Tibial nerve (tissue), 4 donors: ENCODE results near the gene ZGPAT. TPM values are rescaled to one million over a fixed set of nuclear protein-coding genes. Genes with fewer than 3 reads are reported as not detected.
A peak's percentile ranks its signal among the peaks of the same experiment; 100 is the strongest.

Experiments used
- DNase-seq, 2 donors: peaks; one replicate each; pipeline ENCODE4 v3.0.0-alpha.2; 2019; ENCODE audit warnings: low spot score in 2 of 2
- H3K27ac ChIP-seq, 4 donors: fragments of 200-600 bp; sonication (generic) in 3 of 4; one replicate each; pipeline ENCODE4 v1.5.1; 2017 to 2019; ENCODE audit warnings: mild to moderate bottlenecking in 1 of 4
- H3K27me3 ChIP-seq, 2 donors: fragments of 200-600 bp; sonication (generic) in 1 of 2; one replicate each; pipeline versions ENCODE4 v1.5.1 to v1.6.0; 2017 to 2019
- H3K36me3 ChIP-seq, 3 donors: fragments of 200-600 bp; sonication (generic); one replicate each; pipeline ENCODE4 v1.5.1; 2018 to 2019
- H3K4me1 ChIP-seq, 4 donors: fragments of 200-600 bp; sonication (generic) in 3 of 4; one replicate each; pipeline ENCODE4 v1.5.1; 2017 to 2019
- H3K4me3 ChIP-seq, 4 donors: fragments of 200-600 bp; sonication (generic) in 3 of 4; one replicate each; pipeline ENCODE4 v1.5.1; 2017 to 2019; ENCODE audit warnings: mild to moderate bottlenecking in 1 of 4, moderate library complexity in 1 of 4
- H3K9me3 ChIP-seq, 4 donors: fragments of 200-600 bp; sonication (generic) in 3 of 4; one replicate each; pipeline ENCODE4 v1.5.1; 2017 to 2019
- EP300 ChIP-seq, 2 donors: sonication (generic); formaldehyde crosslinking; IDR thresholded peaks; one replicate each; pipeline ENCODE4 v1.6.1; 2017; ENCODE audit warnings: antibody characterized with exemption in 2 of 2, mild to moderate bottlenecking in 1 of 2
- POLR2A ChIP-seq, 2 donors: fragments of 450-650 bp; IDR thresholded peaks; one replicate each; pipeline ENCODE4 v1.6.1; 2017; ENCODE audit warnings: antibody characterized with exemption in 2 of 2, mild to moderate bottlenecking in 2 of 2, moderate library complexity in 2 of 2
- WGBS, 2 donors: methylation state at CpG; one replicate each; pipeline ENCODE4 v1.1.5; 2018; 5-methylcytosine and 5-hydroxymethylcytosine counted together
- total RNA-seq, 4 donors: library from RNA; depleted of rRNA; stranded (reverse); fragments of >200 nt; gene quantifications; one replicate each; pipeline ENCODE4 v1.1.0, GENCODE V29; 2016
- TF ChIP-seq, protein P1 (sequence below), 5 experiments: fragments of 200-600 bp in 3 of 5; fragments of 450-650 bp in 2 of 5; sonication (generic) in 3 of 5; IDR thresholded peaks; one replicate each; pipeline ENCODE4 v1.5.1; 2016 to 2019; ENCODE audit warnings: antibody characterized with exemption in 5 of 5, mild to moderate bottlenecking in 3 of 5, moderate library complexity in 2 of 5

Gene ZGPAT
- total RNA-seq, 4 donors from 2014 or later: 27.5 to 70.8 (median 40.9) TPM

DNA sequence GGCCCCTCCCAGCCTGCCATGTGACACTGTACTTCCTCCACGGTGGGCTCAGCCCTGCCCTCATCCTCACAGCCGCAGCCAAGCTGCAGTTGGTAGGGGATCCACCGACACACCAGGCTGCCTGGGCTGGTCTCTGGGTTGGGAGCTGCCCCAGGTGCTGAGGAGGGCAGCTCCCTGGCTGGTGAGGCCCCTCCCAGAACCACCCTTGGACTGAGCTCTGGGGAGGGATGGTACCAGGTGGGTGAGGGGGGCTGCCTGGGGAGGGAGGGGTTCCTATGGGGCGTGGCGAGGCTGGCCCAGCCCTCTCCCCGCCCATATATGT is 11.6 kb upstream of the ZGPAT start:
- H3K27ac ChIP-seq: peak overlapping the region in 1 of 4 donors; percentile 46
- peaks cover 0 to 72% (median 2%) of the 10 kb centered on the region in 3 donors for H3K36me3 ChIP-seq
- TF ChIP-seq EP300 (IDR thresholded peaks at IDR 0.05) (no peak), POLR2A (IDR thresholded peaks at IDR 0.05) (no peak)
- TF ChIP-seq, protein P1, sequence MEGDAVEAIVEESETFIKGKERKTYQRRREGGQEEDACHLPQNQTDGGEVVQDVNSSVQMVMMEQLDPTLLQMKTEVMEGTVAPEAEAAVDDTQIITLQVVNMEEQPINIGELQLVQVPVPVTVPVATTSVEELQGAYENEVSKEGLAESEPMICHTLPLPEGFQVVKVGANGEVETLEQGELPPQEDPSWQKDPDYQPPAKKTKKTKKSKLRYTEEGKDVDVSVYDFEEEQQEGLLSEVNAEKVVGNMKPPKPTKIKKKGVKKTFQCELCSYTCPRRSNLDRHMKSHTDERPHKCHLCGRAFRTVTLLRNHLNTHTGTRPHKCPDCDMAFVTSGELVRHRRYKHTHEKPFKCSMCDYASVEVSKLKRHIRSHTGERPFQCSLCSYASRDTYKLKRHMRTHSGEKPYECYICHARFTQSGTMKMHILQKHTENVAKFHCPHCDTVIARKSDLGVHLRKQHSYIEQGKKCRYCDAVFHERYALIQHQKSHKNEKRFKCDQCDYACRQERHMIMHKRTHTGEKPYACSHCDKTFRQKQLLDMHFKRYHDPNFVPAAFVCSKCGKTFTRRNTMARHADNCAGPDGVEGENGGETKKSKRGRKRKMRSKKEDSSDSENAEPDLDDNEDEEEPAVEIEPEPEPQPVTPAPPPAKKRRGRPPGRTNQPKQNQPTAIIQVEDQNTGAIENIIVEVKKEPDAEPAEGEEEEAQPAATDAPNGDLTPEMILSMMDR (IDR thresholded peaks at IDR 0.05): no peak
- peaks cover 0 to 67% (median 28%) of the 10 kb centered on the region in 4 donors for H3K4me1 ChIP-seq
- H3K27me3 ChIP-seq: no peaks in the 10 kb centered on the region
- H3K4me3 ChIP-seq: peak overlapping the region in 1 of 4 donors; percentile 43
- DNase-seq: no peak
- H3K9me3 ChIP-seq: no peaks in the 10 kb centered on the region
- 0 to 23% methylated on average over 1 to 3 of the region's 6 CpGs for WGBS, 2 donors

DNA sequence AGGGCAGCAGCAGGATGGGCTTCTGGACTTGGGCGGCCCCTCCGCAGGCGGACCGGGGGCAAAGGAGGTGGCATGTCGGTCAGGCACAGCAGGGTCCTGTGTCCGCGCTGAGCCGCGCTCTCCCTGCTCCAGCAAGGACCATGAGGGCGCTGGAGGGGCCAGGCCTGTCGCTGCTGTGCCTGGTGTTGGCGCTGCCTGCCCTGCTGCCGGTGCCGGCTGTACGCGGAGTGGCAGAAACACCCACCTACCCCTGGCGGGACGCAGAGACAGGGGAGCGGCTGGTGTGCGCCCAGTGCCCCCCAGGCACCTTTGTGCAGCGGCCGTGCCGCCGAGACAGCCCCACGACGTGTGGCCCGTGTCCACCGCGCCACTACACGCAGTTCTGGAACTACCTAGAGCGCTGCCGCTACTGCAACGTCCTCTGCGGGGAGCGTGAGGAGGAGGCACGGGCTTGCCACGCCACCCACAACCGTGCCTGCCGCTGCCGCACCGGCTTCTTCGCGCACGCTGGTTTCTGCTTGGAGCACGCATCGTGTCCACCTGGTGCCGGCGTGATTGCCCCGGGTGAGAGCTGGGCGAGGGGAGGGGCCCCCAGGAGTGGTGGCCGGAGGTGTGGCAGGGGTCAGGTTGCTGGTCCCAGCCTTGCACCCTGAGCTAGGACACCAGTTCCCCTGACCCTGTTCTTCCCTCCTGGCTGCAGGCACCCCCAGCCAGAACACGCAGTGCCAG is 11.0 kb upstream of the ZGPAT start, which contains the start of gene TNFRSF6B:
Gene TNFRSF6B (plus strand): TSS at position 25 of the 729 bp plus-strand sequence. CDS start 116 bp downstream, at position 141.
- H3K4me3 ChIP-seq: peak within 1 kb of the TSS in 2 of 4 donors; percentile 7 to 43

DNA sequence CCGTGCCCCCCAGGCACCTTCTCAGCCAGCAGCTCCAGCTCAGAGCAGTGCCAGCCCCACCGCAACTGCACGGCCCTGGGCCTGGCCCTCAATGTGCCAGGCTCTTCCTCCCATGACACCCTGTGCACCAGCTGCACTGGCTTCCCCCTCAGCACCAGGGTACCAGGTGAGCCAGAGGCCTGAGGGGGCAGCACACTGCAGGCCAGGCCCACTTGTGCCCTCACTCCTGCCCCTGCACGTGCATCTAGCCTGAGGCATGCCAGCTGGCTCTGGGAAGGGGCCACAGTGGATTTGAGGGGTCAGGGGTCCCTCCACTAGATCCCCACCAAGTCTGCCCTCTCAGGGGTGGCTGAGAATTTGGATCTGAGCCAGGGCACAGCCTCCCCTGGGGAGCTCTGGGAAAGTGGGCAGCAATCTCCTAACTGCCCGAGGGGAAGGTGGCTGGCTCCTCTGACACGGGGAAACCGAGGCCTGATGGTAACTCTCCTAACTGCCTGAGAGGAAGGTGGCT is 10.4 kb upstream of the ZGPAT start:
- WGBS, 2 donors: 48 to 51% methylated on average over 5 to 7 of the region's 7 CpGs
- no peaks in the 10 kb centered on the region for H3K9me3 ChIP-seq
- H3K4me1 ChIP-seq: peaks cover 0 to 59% (median 28%) of the 10 kb centered on the region in 4 donors
- peak overlapping the region in 3 of 4 donors; percentile 4 to 46 (median 19) for H3K27ac ChIP-seq
- H3K36me3 ChIP-seq: peaks cover 0 to 72% (median 2%) of the 10 kb centered on the region in 3 donors
- no peaks in the 10 kb centered on the region for H3K27me3 ChIP-seq
- H3K4me3 ChIP-seq: peak overlapping the region in 1 of 4 donors; percentile 43
- TF ChIP-seq EP300 (IDR thresholded peaks at IDR 0.05): no peak
- TF ChIP-seq, protein P1 (IDR thresholded peaks at IDR 0.05): no peak
- TF ChIP-seq POLR2A (IDR thresholded peaks at IDR 0.05): no peak
- DNase-seq: no peak

More for the DNA sequence above, 11.0 kb upstream of the ZGPAT start, which contains the start of gene TNFRSF6B:
- Histone ChIP-seq H3K27me3 (no peaks in the 10 kb centered on the region), H3K9me3 (no peaks in the 10 kb centered on the region), H3K36me3 (peaks cover 0 to 73% (median 2%) of the 10 kb centered on the region in 3 donors), H3K27ac (peak within 1 kb of the TSS in 3 of 4 donors; percentile 19 to 46 (median 43)), H3K4me1 (peaks cover 0 to 65% (median 28%) of the 10 kb centered on the region in 4 donors)
- DNase-seq: no peak
- WGBS, 2 donors: 25% methylated on average over 22 of the region's 52 CpGs; no CpG with 5 or more reads in 1 of the 2 donors
- TF ChIP-seq EP300 (IDR thresholded peaks at IDR 0.05) (no peak), POLR2A (IDR thresholded peaks at IDR 0.05) (no peak)
- TF ChIP-seq, protein P1 (IDR thresholded peaks at IDR 0.05): no peak

DNA sequence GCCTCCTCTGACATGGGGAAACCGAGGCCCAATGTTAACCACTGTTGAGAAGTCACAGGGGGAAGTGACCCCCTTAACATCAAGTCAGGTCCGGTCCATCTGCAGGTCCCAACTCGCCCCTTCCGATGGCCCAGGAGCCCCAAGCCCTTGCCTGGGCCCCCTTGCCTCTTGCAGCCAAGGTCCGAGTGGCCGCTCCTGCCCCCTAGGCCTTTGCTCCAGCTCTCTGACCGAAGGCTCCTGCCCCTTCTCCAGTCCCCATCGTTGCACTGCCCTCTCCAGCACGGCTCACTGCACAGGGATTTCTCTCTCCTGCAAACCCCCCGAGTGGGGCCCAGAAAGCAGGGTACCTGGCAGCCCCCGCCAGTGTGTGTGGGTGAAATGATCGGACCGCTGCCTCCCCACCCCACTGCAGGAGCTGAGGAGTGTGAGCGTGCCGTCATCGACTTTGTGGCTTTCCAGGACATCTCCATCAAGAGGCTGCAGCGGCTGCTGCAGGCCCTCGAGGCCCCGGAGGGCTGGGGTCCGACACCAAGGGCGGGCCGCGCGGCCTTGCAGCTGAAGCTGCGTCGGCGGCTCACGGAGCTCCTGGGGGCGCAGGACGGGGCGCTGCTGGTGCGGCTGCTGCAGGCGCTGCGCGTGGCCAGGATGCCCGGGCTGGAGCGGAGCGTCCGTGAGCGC is 9.8 kb upstream of the ZGPAT start:
- H3K9me3 ChIP-seq: no peaks in the 10 kb centered on the region
- no peaks in the 10 kb centered on the region for H3K27me3 ChIP-seq
- H3K27ac ChIP-seq: peak overlapping the region in 2 of 4 donors; percentile 19 to 77
- peaks cover 0 to 71% (median 2%) of the 10 kb centered on the region in 3 donors for H3K36me3 ChIP-seq
- peaks cover 0 to 53% (median 28%) of the 10 kb centered on the region in 4 donors for H3K4me1 ChIP-seq
- 83 to 85% methylated on average over 30 to 40 of the region's 40 CpGs for WGBS, 2 donors
- TF ChIP-seq EP300 (IDR thresholded peaks at IDR 0.05) (no peak), POLR2A (IDR thresholded peaks at IDR 0.05) (no peak)
- TF ChIP-seq, protein P1 (IDR thresholded peaks at IDR 0.05): no peak
- DNase-seq: no peak
- peak overlapping the region in 1 of 4 donors; percentile 43 for H3K4me3 ChIP-seq
